HepG2 (cell line): ENCODE results near the gene LRRC73. TPM values are rescaled to one million over a fixed set of nuclear protein-coding genes. Genes with fewer than 3 reads are reported as not detected.

Experiments
- HOXD1 ChIP-seq: sonication (generic); formaldehyde crosslinking; IDR thresholded peaks from 2 replicates; pipeline ENCODE4 v1.5.0; 2020; ENCODE audit warnings: missing genetic modification reagents
- KDM4B ChIP-seq: sonication (generic); formaldehyde crosslinking; IDR thresholded peaks from 2 replicates; pipeline ENCODE4 v1.4.0; 2020; ENCODE audit warnings: missing genetic modification reagents
- KLF16 ChIP-seq, 2 experiments: sonication (generic) in 1 of 2; formaldehyde crosslinking in 1 of 2; IDR thresholded peaks; 2 replicates each; pipeline versions ENCODE4 v1.6.1 to v1.8.0; 2016 to 2023; ENCODE audit warnings: missing genetic modification reagents in 2 of 2, missing compliant biosample characterization in 1 of 2
- MAFF ChIP-seq: IDR thresholded peaks from 2 replicates; pipeline ENCODE4 v1.6.1; 2011; ENCODE audit warnings: low read depth, low read length, improper control_type of control experiment
- PCBP2 ChIP-seq: fragments of 200-400 bp; formaldehyde crosslinking; optimal IDR thresholded peaks from 2 replicates; pipeline ENCODE3; 2018; ENCODE audit warnings: low read length, low read depth; ENCODE audit not compliant: poor library complexity, severe bottlenecking
- PRMT3 ChIP-seq: sonication (generic); formaldehyde crosslinking; IDR thresholded peaks from 2 replicates; pipeline ENCODE4 v1.8.1; 2022; ENCODE audit warnings: low read depth, mild to moderate bottlenecking, moderate library complexity, missing genetic modification reagents, borderline replicate concordance
- RFX1 ChIP-seq: fragments of 450-650 bp; IDR thresholded peaks from 2 replicates; pipeline ENCODE4 v1.6.1; 2017
- SIX1 ChIP-seq: sonication (generic); formaldehyde crosslinking; IDR thresholded peaks from 2 replicates; pipeline ENCODE4 v1.4.0; 2020; ENCODE audit warnings: missing genetic modification reagents, borderline replicate concordance
- SIX4 ChIP-seq: sonication (generic); formaldehyde crosslinking; IDR thresholded peaks from 2 replicates; pipeline ENCODE4 v1.4.0; 2020; ENCODE audit warnings: missing genetic modification reagents
- ZMYM2 ChIP-seq: sonication (generic); formaldehyde crosslinking; IDR thresholded peaks from 2 replicates; pipeline ENCODE4 v1.8.0; 2022; ENCODE audit warnings: mild to moderate bottlenecking, missing genetic modification reagents
- ZNF44 ChIP-seq: sonication (generic); formaldehyde crosslinking; IDR thresholded peaks from 2 replicates; pipeline ENCODE4 v1.5.1; 2020; ENCODE audit warnings: mild to moderate bottlenecking, missing genetic modification reagents
- ZNF446 ChIP-seq: sonication (generic); formaldehyde crosslinking; IDR thresholded peaks from 2 replicates; pipeline ENCODE4 v1.5.0; 2020; ENCODE audit warnings: mild to moderate bottlenecking, missing genetic modification reagents
- ZNF574 ChIP-seq: sonication (generic); formaldehyde crosslinking; IDR thresholded peaks from 2 replicates; pipeline ENCODE4 v1.4.0; 2020; ENCODE audit warnings: missing genetic modification reagents
- ZNF761 ChIP-seq: sonication (generic); formaldehyde crosslinking; conservative IDR thresholded peaks from 2 replicates; pipeline ENCODE4 v1.4.0; 2020; ENCODE audit warnings: mild to moderate bottlenecking, missing genetic modification reagents
- ZSCAN12 ChIP-seq: sonication (generic); formaldehyde crosslinking; IDR thresholded peaks from 2 replicates; pipeline ENCODE4 v1.9.0; 2021; ENCODE audit warnings: mild to moderate bottlenecking, missing genetic modification reagents
- polyA plus RNA-seq, 8 experiments: library from polyadenylated mRNA; depleted of rRNA in 3 of 8; stranded (reverse) in 7 of 8; unstranded in 1 of 8; fragments of >200 nt; fragmentation: Illumina TruSeq in 4 of 8; extraction: Trizol in 4 of 8; gene quantifications; 2 replicates each; pipeline versions ENCODE4 v1.2.1 to v1.2.3, GENCODE V29; 2011 to 2016; ENCODE audit warnings: low read depth in 4 of 8, missing spikeins in 1 of 8, mixed read lengths in 1 of 8; ENCODE audit not compliant: insufficient read depth in 1 of 8
- total RNA-seq, 5 experiments: library from RNA; depleted of rRNA; stranded (reverse); fragments of >200 nt; fragmentation: Illumina TruSeq; extraction: Trizol; gene quantifications; 2 replicates each; pipeline ENCODE4 v1.2.3, GENCODE V29; 2016; ENCODE audit warnings: low read depth in 1 of 5
- TF ChIP-seq, protein P1 (sequence below): sonication (generic); formaldehyde crosslinking; IDR thresholded peaks from 2 replicates; pipeline ENCODE4 v1.4.0; 2020; ENCODE audit warnings: missing genetic modification reagents; ENCODE audit errors: not compliant biosample characterization
- TF ChIP-seq, protein P2 (sequence below): sonication (generic); formaldehyde crosslinking; IDR thresholded peaks from 2 replicates; pipeline ENCODE4 v1.4.0; 2020; ENCODE audit warnings: mild to moderate bottlenecking, missing genetic modification reagents
- TF ChIP-seq, protein P3 (sequence below): sonication (generic); formaldehyde crosslinking; conservative IDR thresholded peaks from 2 replicates; pipeline ENCODE4 v1.8.0; 2022; ENCODE audit warnings: missing genetic modification reagents

LRRC73 gene
- total and polyA plus RNA-seq, 2 of the 13 experiments (the other 11 are each of a cell fraction or from before 2014, with no cell fraction given) = 0.11 to 0.12 TPM

DNA sequence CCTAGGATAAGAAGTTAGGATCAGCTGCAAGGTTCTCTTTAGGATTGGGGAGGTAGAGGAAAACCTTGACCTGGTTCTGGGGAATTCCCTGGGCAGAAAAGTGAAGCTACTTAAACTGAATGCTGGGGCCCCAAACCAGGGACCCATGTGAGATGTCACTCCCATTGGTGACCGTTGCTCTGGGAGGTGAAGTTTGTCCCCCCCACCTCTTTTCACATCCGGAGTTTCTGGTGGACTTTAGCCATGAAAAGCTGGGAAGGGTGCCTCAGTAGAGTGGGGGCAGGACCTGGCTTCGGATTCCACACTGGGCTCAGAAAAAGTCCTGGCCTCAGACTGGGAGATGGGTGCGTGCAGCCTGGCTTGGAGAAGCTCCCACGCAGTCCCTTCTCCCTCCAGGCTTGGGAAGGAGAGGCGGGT, 19.6 kb downstream of the LRRC73 start (continued):
- TF ChIP-seq, protein P1, sequence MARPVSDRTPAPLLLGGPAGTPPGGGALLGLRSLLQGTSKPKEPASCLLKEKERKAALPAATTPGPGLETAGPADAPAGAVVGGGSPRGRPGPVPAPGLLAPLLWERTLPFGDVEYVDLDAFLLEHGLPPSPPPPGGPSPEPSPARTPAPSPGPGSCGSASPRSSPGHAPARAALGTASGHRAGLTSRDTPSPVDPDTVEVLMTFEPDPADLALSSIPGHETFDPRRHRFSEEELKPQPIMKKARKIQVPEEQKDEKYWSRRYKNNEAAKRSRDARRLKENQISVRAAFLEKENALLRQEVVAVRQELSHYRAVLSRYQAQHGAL (CRISPR knock-in tag) = no peak
- 0 out of 2 replicates have a peak, but pooled peaks have one; percentile 64 for TF ChIP-seq ZSCAN12 (CRISPR knock-in tag)
- no peak for TF ChIP-seq RFX1
- TF ChIP-seq, protein P2, sequence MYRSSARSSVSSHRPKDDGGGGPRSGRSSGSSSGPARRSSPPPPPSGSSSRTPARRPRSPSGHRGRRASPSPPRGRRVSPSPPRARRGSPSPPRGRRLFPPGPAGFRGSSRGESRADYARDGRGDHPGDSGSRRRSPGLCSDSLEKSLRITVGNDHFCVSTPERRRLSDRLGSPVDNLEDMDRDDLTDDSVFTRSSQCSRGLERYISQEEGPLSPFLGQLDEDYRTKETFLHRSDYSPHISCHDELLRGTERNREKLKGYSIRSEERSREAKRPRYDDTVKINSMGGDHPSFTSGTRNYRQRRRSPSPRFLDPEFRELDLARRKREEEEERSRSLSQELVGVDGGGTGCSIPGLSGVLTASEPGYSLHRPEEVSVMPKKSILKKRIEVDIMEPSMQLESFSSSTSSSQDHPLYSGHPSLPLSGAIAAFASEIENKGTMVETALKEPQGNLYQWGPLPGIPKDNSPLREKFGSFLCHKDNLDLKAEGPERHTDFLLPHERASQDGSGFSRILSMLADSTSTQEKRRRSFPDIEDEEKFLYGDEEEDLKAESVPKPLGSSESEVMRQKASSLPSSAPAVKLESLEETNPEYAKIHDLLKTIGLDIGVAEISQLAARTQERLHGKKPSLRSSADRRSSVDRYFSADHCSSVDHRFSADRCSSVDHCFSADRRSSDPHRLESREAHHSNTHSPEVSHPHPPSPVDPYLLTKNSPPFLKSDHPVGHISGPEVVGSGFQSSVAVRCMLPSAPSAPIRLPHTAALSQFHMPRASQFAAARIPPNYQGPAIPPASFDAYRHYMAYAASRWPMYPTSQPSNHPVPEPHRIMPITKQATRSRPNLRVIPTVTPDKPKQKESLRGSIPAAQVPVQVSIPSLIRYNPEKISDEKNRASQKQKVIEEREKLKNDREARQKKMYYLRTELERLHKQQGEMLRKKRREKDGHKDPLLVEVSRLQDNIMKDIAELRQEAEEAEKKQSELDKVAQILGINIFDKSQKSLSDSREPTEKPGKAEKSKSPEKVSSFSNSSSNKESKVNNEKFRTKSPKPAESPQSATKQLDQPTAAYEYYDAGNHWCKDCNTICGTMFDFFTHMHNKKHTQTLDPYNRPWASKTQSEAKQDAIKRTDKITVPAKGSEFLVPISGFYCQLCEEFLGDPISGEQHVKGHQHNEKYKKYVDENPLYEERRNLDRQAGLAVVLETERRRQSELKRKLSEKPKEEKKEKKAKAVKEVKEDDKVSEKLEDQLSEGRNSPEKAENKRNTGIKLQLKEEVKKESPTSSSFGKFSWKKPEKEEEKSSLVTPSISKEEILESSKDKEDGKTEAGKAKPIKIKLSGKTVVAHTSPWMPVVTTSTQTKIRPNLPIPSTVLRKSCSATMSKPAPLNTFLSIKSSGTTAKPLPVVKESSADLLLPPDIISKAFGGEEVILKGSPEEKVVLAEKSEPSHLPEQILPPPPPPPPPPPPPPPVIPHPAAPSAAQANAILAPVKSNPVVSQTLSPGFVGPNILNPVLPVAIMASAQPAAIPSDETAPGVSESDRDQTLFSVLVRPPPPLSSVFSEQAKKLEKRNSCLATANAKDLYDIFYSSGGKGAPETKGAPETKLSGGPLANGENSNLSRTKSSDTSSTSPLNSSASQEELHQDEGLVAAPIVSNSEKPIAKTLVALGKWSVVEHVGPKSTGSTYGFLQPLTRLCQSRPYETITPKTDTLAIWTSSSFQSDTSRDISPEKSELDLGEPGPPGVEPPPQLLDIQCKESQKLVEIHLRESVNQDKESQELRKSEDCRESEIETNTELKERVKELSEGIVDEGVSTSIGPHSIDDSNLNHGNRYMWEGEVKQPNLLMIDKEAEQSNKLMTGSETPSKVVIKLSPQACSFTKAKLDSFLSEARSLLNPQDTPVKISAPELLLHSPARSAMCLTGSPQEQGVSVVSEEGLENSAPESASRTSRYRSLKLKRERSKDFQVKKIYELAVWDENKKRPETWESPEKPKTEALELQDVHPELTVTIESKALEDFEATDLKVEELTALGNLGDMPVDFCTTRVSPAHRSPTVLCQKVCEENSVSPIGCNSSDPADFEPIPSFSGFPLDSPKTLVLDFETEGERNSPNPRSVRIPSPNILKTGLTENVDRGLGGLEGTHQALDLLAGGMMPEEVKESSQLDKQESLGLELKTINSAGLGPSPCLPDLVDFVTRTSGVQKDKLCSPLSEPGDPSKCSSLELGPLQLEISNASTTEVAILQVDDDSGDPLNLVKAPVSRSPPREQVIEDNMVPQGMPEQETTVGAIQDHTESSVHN (CRISPR knock-in tag) = no peak
- TF ChIP-seq KLF16 (CRISPR knock-in tag; IDR thresholded peaks at IDR 0.05) = no peak
- TF ChIP-seq SIX1 (CRISPR knock-in tag) = no peak; the same call in 1 of the 2 replicates
- no peak for TF ChIP-seq HOXD1
- no peak for TF ChIP-seq MAFF
- TF ChIP-seq, protein P3, sequence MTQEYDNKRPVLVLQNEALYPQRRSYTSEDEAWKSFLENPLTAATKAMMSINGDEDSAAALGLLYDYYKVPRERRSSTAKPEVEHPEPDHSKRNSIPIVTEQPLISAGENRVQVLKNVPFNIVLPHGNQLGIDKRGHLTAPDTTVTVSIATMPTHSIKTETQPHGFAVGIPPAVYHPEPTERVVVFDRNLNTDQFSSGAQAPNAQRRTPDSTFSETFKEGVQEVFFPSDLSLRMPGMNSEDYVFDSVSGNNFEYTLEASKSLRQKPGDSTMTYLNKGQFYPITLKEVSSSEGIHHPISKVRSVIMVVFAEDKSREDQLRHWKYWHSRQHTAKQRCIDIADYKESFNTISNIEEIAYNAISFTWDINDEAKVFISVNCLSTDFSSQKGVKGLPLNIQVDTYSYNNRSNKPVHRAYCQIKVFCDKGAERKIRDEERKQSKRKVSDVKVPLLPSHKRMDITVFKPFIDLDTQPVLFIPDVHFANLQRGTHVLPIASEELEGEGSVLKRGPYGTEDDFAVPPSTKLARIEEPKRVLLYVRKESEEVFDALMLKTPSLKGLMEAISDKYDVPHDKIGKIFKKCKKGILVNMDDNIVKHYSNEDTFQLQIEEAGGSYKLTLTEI (CRISPR knock-in tag) = no peak
- peak; percentile 64 for TF ChIP-seq SIX4
- TF ChIP-seq ZMYM2 = no peak
- no peak for TF ChIP-seq ZNF574 (CRISPR knock-in tag)
- TF ChIP-seq KDM4B (CRISPR knock-in tag) = 0 out of 2 replicates have a peak, but pooled peaks have one; percentile 47
- TF ChIP-seq PCBP2 = no peak
- TF ChIP-seq ZNF446 = no peak
- no peak for TF ChIP-seq PRMT3 (CRISPR knock-in tag)
- TF ChIP-seq ZNF44 (CRISPR knock-in tag) = no peak
- TF ChIP-seq ZNF761 (CRISPR knock-in tag) = no peak
